B cell (primary cell): ENCODE data around the gene SUCLG2.

Experiments used
- CTCF ChIP-seq: fragments of 200-600 bp; IDR thresholded peaks from one replicate; pipeline ENCODE4 v1.8.0; 2022; ENCODE audit warnings: antibody characterized with exemption, mild to moderate bottlenecking
- EZH2 ChIP-seq: IDR thresholded peaks from 2 replicates; pipeline ENCODE4 v1.6.1; 2012; ENCODE audit warnings: borderline replicate concordance, low read depth, mild to moderate bottlenecking, moderate library complexity, low read length; ENCODE audit not compliant: insufficient read depth, poor library complexity, severe bottlenecking

GRCh38 chr3:67531181-67532101, 123.0 kb downstream of the SUCLG2 start:
- no peak for TF ChIP-seq EZH2
- no peak for TF ChIP-seq CTCF
